ENCODE data around the gene ITGA11.
A peak's percentile ranks its signal among the peaks of the same experiment; 100 is the strongest.

The ITGA11 gene

DNA sequence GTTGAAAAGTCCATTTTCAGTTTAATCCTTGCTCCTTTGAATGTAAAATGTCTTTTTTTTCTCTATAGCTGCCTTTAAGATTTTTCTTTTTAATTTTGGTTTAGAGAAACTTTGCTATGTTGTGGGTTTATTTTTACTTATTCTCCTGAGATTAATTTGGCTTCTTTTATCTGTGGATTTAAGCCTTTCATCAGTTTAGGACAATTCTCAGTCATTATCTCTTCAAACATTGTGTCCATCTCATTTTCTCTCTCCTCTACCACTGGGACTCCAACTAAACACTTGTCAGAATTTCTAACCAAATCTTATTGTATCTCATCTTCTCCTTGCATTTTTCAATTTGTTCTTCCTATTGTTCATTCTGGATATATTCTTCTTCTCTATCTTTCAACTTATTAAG, 12.4 kb upstream of the ITGA11 start:
- DNase-seq: no peak

DNA sequence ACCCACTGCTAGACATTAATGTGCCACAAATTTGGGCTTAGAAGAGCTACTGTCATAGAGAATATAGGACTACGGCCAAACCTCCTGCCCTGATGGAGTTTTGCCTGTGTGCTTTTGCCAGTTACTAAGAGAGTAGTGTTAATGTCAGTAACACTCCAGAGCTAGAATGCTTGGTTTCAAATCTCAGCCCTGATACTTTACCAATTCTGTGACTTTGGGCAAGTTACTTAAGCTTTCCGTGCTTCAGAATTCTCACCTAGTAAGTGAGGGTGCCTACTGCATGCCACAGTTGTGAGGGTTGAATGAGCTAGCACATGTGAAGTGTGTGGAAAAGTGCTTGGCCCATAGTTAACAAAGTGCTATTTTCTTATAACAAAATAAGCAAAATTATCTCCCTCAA, 10.9 kb upstream of the ITGA11 start:
- DNase-seq: no peak

DNA sequence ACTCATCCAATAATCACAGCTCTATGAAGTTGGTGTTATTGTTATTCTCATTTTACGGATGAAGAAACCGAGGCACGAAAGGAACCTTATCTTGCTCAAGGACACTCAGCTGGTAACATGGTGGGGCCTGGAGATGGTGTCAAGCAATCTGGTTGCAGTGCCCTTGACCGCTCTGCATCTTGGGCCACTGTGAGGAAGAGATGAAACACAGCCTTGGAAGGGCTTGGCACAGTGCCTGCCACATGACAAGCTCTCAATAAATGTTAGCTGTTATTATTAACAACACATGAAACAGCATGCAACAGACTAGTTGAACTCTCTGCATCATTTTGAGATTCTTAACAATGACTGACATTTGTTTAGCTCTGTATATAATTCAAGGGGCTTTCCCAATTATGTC, 10.1 kb upstream of the ITGA11 start:
- no peak for DNase-seq

DNA sequence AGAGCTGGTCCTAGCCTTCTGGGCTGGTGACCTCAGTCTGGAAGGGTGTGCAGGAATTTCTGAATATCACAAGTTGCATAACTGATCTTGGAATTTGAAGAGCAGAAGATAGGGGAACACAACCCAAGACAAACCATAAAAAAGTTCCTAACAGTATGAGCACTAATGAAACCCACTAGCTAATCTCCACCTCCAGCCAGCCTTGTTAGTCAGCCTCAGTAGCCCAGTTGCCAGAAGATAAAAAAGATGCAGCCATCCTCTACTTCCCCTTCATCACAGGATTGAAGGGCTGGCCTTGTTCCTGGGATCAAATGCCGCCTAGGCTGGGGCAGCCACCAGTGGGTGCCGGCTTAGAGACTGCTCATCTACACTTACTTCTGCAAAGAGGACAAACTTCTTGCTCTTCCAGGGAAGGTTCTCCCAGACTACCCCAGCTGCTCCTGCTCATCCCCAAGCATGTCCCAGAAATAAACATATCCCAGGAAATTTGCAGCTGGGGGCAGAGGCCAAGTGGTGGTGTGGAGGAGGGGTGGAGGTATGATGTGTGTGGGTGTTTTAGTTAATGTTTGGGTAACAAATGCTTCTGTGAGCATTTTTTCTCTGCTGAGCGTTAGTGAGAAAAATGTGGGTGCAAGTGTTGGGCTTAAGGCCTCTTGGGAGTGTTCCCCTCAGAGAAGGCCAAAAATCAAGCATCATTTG, 9.2 kb upstream of the ITGA11 start:
- no peak for DNase-seq

DNA sequence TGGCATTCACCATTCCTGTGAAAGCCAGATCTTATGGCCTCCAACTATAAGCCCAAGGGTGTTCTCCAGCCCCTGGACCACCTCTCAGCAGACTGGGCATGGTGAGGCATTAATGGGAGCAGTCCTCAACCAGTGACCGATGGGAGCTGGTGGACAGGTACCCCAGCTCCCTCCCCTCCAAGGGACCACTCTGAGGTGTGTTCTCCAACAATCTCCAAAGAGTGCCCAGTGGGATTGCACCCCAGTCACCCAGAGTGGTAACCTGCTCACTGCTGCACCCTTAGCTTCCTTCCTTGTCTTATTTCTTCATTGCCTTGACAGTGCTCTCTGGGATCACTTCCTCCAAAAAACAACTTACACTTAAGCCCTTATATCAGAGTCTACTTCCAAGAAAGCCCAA, 8.2 kb upstream of the ITGA11 start:
- no peak for DNase-seq

DNA sequence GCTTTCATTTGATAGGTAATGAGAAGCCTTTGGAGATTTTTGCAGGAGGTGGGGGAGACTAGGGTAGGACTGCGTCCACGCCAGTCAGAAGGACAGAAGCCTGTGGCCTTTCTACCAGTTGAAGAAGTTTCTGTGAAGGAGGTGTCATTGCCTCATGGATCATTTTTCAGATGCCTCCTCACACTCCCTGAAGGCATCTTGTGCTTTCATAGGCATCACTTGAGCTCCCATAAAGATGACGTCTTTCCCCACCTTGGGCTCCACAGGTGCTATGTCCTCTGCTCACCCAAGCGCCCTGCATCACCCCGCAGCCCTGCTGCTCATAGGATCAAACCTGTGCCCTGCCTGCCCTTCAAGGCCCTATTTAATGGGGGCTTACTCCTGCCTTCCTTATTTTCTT, 7.5 kb upstream of the ITGA11 start:
- DNase-seq: no peak

DNA sequence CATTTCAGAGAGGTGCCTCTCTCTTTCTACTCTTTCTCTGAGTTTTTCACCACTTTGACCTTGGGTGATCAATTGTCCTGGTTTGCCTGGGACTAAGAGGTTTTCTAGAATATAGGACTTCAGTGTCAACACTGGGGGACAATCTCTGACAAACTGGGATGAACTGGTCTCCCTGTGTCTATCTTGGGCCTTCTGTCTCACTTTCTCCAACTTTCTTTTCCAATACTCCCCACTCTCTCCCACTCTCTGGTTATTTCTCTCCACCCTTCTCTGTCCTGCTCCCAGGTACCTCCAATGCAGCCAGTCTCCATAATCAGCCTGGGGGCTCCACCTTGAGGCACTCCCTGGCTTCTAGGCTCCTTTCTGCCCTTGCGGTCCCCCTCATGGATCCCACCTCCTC, 4.7 kb upstream of the ITGA11 start:
- no peak for DNase-seq

DNA sequence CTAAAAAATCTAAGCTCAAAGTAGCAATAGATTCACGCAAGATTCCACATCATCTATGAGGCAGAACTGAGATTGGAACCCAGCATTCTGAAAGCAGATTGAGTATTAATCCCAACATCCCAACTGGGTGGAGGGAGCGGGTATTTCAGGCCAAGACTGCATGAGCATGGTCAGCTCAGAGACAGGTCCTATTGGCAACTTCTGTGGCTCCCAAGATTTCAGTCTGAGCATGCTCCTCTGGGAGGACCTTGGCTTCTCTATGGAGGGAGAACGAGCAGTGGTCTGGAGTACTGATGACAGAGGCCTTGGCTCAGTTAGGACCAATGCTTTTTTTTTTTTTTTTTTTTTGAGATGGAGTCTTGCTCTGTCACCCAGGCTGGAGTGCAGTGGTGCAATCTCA, 4.0 kb upstream of the ITGA11 start:
- DNase-seq: no peak

DNA sequence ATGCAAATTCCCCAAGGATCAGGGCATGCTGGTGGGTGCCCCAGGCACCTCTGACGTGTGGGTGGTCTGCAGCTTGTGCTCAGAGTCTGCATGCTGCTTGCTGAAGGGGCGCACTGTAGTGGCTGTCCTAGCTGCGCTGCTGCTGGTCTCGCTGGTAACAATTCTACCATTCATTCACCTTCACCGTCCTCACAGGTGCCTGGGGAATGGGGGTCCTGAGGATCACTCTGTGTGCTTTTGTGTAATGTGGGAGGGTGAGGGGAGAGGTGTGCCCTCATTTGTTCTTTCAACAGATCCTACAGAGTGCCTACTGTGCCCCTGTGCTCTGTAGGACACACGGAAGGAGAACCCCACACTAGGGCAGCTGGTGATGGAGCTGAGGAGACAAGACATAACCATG, 2.1 kb upstream of the ITGA11 start:
- DNase-seq: no peak

DNA sequence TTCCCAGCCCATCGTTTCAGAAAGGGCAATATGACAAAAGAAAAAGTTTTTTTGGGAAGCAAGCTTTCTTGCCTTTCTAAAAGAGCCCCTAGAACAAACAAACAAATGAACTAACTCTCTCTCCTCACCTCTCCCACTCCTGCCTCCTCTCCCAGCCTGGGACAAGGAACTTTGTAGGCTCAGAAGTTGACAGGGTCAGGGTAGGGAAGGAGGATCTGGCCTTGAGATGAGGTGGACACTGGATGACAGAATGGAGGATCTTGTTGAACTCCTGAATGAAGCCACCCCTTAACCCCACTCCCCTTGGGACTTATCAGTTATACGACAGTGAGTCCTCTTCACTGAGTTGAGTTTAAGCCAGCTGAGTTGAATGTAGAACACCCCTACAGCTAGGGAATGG, 1.6 kb upstream of the ITGA11 start:
- DNase-seq: no peak

DNA sequence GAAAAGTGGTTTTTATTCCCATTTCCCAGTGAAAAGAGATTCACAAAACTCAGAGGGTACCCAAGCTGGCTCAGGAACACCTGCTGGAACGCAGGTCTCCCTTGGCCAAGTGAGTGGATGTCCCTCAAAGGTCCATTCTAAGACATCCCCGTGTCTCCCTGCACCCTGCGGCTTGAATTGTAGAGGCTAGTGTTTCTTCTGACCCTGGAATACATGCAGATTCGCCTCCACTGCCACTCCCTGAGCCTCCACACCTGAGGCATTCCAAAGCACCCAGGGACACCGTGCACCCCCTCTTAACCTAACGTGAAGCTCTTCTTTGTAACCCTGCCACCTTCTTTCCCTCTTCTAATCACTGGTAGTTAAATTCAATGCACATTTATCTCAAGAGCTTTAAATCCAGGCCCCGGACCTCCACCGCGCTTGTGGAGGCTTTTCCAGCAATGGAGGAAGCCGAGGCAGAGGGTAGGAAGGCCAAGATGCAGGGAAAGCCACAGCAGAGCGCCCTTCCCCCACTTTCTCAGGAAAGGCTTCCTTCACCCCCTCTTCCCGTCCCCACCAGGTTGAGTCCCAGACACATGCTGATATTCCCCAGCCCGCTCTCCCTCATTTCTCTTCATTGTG, 590 bp upstream of the ITGA11 start:
- no peak for DNase-seq

DNA sequence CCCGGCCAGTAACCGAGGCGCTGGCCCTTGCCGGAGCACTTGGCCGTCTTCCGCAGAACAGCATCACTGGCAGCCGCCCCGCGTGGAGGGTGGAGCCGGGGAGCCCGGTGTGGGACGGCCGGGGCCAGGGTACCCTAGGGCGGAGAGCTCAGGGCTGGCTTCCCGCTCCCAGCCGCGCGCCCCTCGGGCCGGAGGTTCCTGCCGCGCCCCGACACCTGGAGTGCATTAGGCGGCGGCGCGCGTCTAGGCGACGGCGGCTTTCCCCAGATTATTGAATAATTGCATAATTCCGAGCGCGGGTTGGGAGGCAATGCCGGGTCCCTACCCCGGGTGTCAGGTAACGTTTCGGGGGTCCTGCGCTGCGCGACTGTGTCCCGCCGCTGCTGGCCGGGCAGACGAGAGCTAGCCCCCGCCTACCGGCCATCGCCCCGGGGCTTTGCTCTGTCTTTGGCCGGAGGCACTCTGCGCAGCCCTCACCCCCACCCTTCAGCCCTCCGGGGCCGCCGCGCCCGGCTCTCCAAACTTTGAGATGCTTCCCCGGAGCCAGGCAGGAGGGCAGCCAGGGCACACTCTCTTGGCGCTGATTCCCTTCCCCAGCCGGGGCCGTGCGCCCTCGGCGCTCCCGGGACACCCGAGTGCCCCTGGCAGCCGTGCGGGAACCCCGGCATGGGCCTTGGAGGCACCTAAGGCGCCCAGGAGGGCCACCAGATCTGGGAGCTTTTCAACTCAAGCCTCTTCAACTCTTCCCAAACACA, 749 bp downstream of the ITGA11 start:
- peak; percentile 68 for DNase-seq

DNA sequence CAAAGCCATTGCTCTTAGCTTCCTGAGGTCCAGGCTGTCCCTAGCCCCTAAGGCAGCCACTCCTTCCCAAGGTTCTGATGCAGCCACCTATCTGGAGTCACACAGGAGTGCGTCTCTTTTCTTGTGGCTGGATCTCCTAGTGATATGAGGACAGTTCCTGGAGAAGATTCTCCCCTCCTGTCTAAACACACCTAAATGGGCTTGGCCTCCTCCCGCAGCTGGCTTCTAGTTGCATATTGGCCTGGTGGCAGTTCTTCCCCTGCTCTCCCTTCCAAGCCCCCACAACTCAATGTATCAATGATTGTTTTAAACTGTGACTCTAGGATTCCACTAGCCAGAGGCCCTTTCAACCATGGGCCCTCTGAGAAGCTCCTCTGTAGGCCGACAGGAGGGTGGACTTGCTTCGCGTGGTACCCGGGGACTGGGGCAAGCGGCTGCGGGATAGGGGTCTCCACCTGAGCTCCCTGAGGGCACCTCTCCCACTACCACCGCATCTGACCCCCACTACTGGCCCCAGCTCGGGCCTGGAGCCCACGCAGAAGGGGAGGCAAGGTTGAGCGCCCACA, 1.4 kb downstream of the ITGA11 start:
- DNase-seq: no peak

DNA sequence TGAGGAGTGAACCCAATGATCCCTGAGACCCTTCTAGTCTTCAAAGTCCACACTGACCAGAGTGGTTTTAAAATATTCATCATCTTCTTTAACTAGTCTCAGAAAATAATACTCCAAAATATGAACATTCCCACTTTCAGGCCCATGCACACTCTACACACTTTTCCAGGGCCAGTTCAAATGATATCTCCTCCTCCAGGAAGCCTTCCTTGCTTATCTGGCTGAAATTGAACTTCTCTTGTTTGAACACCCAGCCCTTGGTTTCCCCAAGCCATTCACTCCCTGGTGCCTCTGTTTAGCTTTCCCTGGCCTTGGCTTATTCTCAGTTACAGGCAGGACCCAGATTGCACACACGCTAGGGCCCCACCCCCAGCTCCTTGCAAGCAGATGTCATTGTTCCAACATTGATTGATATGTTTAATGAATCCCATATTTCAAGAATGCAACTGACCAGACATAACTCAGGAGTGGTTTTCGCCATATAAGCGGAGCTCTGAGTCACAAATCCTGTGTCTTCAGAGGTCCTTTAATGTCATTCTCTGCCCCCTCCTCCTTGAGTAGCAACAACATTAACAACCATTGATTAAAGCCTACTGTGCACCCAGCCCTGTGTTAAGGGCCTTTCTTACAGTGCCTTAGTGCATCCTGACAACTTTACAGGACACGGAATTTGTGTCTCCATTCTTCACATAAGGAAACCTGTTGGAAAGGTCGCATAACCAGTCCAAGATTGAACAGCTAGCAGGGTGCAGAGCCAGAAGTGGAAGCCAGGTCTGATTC, 2.1 kb downstream of the ITGA11 start:
- no peak for DNase-seq

DNA sequence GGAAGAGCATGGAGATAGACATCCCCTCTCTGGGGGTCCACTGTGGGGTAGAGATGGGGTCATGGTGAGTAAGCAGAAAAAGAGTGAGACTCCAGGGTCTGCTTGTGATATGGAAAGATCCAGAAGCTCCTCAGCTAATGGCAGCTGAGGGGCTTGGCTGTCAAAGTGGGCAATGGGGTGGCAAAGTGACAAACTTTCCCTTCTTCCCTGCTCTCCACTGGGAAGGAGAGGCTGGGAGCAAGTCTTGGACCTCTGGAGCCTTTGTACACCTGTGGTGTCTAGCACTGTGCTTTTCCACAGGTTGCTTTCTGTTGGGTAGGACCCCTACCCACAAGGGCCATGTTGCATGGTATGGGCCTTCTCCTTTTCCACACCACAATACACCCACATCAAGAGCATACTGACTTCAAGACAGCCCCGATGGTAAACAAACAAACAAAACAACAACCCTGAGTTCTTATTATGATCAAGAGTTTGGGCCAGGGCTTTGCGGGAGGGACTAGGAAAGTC, 3.5 kb downstream of the ITGA11 start:
- no peak for DNase-seq

DNA sequence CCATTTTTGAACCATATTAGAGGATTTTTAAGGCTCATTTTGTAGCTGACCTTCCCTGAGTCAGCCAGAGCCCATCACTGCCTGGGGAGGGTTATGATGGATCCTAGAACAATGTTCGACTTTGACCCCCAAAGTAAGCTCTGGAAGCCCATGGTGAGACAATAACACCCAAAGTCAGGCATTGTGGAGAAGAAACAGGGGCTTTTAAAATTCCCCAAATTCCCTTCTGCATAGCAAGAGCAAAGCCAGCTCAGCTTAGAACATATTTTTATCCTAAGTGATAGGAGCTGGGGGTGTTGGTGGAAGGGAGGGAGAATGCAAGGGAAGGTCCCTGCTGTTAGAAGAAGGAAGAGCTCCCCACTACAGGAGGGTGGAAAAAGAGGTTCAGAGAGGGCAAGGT, 4.0 kb downstream of the ITGA11 start:
- no peak for DNase-seq

DNA sequence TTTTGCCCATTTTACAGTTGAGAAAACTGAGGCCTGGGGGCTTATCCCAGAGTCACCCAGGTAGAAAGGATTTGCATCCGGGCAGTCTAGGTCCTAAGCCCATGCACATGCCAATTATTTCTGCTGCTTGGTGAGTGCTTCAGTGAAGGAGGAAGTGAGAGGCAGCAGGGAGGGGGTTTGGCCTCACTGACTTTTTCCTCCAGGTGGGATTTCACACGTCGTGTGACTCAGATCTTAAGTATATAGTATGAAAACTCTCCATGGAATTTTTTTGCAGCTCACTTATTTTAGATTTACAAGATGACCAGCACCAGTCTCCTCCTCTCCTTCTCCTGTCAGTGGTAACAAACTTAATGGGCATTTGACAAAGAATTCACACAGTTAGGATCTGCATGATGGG, 4.6 kb downstream of the ITGA11 start:
- DNase-seq: no peak

DNA sequence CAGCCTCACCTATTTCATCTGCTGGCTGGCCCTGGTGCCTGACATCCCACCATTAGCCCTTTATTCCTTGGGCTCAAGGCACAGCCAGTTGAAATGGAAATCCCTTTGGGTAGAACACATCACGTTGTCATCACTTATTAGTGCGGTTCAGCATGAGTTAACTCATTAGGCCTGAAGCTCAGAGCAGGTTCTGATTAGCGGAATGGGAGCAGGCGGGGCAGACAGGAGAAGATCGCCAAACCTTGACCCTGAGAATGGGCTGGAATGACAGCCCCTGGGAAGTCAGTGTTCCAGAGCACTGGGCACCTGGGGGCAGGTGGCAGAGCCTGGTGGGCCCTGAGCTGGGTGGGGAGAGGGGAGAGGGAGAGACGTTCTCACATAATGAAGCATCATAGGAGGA, 5.8 kb downstream of the ITGA11 start:
- peak; percentile 66 for DNase-seq

DNA sequence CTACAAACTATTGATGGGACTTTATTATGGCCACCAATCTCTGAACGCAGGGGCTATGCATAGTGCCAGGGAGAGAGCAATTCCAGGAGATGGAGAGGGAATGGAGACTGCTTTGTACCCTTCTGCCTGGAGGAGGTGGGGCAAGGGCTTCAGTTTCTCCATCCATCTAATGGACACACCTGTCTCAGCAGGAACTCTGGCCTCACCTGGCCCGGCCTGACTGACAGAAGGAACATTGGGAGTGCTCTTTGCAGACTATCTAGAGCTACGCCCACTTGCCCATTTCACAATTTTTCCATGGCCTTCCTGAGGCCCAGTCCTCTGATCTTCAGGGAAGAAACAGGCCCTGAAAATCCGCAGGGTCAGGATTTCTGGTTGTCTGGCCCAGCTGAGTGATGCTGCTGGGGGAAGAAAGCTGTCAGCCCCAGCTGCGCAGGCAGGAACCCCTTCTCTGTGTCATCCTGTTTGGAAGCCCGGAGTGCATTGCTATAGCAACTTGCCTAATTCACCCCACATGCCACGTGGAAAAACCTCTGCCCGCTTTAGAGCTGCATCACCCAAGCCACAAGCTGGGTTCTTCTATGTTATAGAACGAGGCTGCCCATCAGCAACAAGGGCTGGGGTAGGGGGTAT, 6.4 kb downstream of the ITGA11 start:
- no peak for DNase-seq

DNA sequence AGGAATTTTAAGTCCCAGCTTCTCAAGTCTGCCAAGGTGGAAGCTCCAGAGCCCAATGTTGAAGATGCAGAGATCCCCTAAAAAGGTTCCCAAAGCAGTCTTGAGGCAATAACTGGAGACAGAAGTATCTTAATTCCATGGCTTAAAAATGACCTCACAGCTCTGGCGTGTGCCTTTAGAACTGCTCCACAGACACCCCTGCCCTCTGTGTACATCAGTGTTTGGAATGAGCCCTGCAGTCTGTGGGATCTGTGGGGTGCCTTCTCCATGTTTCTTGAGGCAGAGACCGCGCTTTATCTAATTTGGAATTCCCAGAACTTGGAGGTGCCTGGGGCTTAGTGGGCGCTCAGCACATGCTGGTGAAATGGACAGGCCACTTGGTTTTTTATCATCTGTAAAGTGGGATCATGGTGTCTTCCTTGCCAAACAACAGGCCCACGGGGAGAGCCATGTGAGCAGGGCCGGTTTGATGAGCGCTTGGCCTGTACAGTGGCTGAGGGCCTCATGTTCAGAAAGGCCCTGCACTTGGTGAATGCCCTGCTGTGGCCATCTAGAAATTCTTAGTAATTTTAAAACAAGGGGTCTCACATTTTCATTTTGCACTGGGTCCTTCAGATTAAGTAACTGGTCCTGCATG, 7.1 kb downstream of the ITGA11 start:
- no peak for DNase-seq

DNA sequence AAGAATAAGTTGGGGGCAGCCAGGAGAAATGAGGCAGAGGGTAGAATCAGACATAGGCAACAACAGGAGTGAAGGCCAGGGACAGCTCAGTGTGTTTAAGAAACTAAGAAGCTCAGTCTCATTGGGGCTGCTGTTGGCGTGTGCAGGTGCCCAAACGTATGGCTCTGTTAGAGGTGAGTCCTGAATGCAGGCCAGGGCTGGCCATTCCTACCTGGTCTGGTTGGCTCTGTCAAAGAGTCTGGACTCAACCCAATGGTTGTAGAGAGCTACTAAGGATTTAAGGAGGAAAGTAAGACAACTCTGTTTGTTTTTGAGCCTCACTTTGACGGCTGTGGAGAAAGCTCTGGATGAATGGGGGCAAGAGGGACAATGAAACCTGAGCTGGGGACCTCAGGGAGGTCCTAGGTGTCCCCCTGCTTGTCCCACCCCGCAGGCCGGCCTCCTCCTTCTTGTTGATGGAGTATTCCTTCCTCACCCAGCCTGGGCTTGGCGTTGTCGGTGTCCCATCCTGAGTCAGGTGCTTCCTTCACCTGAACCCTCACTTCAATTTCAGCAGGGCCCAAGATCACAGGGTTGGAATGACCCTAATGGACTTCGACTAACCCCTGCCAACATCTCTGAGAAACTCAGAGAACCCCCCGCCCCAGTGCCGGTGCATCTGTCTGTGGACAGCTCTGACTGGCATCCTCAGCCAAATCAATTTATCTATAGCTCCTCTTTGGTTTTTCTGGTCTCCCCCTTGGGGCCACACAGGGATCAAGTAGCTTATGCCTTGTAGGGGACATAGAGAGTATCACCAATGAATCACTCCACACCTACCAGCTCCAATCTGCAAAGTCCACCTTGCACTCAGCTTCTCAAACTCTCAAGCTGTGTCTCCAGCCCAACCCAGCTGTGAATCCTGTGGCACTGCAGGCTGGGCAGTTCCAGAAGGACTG, 8.3 kb downstream of the ITGA11 start:
- DNase-seq: no peak

All from retina (tissue), 1 donor.